Measurements from ENCODE around the gene HSPG2.

GRCh38 chr1:21799730-21800129, 137.4 kb downstream of the HSPG2 start:
- TF ChIP-seq EZH2 (IDR thresholded peaks at IDR 0.05) (no peak), POLR2AphosphoS5 (IDR thresholded peaks at IDR 0.05; ENCODE audit: borderline replicate concordance, low read depth, low read length) (no peak), FOXP2 (optimal IDR thresholded peaks at IDR 0.05; ENCODE audit: control extremely low read depth, extremely low read length, insufficient read depth) (no peak)
